Stimulated activated memory B cell treated with anti-CD40 and anti-IgM and Interleukin-4, amounts not matched to agents 10 μg/mL and 1 μg/mL and 100 μg/mL, for 72 hours (primary cell): Measurements from ENCODE around the gene MMP1.

Experiments
- ATAC-seq: fragments of 150-1000 bp; cut with Tn5 transposase; 2 replicates; pipeline ENCODE4 v1.10.0; 2021
- H3K27ac Mint-ChIP-seq: one replicate; pipeline ENCODE4 v1.8.0; 2022; ENCODE audit warnings: mild to moderate bottlenecking, mixed read lengths
- H3K27me3 Mint-ChIP-seq: one replicate; pipeline ENCODE4 v1.8.0; 2022; ENCODE audit warnings: mixed read lengths
- H3K36me3 Mint-ChIP-seq: one replicate; pipeline ENCODE4 v1.8.0; 2022; ENCODE audit warnings: mixed read lengths
- H3K4me1 Mint-ChIP-seq: one replicate; pipeline ENCODE4 v1.8.0; 2022; ENCODE audit warnings: mixed read lengths
- H3K4me3 Mint-ChIP-seq: one replicate; pipeline ENCODE4 v1.8.0; 2022; ENCODE audit warnings: mild to moderate bottlenecking, moderate library complexity, mixed read lengths
- H3K9me3 Mint-ChIP-seq: one replicate; pipeline ENCODE4 v1.8.0; 2022; ENCODE audit warnings: mixed read lengths

Gene MMP1

DNA sequence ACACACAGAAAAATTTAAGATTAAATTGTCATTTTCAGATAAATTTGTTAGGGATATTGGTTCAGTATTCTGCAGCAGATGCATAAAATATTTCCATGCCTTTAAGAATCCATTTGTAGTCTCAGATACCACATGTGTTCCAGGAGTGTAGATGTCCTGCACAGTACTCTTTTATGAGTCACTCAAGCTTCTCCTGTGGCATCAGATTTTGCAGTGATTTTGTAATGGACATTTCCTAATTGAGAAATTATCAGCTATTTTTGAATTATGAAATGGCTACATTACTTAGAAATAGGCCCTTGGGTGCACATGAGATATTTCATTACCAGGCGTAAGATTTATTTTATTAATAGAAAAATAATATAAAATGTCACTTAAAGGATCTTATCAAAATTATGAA, 26.6 kb upstream of the MMP1 start:
- Mint-ChIP-seq H3K36me3 (no peaks in the 10 kb centered on the region), H3K27ac (no peak overlapping the region), H3K4me3 (no peak overlapping the region), H3K4me1 (no peaks in the 10 kb centered on the region), H3K9me3 (no peaks in the 10 kb centered on the region), H3K27me3 (peaks cover under 1% of the 10 kb centered on the region)
- no peak for ATAC-seq

DNA sequence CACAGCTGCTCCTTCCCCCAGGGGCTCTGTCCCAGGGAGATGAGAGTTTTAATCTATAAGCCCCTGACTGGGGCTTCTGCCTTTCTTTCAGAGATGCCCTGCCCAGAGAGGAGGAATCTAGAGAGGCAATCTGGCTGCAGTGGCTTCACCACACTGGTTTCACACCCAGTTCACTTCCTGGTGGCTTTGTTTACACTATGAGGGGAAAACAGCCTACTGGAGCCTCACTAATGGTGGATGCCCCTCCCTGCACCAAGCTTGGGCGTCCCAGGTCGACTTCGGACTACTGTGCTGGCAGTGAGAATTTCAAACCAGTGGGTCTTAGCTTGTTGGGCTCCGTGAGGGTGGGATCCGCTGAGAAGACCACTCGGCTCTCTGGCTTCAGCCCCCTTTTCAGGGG, 21.5 kb upstream of the MMP1 start:
- peaks cover 23% of the 10 kb centered on the region for H3K9me3 Mint-ChIP-seq
- no peak overlapping the region for H3K4me3 Mint-ChIP-seq
- no peak overlapping the region for H3K27ac Mint-ChIP-seq
- no peaks in the 10 kb centered on the region for H3K4me1 Mint-ChIP-seq
- no peak for ATAC-seq
- no peaks in the 10 kb centered on the region for H3K36me3 Mint-ChIP-seq
- H3K27me3 Mint-ChIP-seq: peaks cover 10% of the 10 kb centered on the region

DNA sequence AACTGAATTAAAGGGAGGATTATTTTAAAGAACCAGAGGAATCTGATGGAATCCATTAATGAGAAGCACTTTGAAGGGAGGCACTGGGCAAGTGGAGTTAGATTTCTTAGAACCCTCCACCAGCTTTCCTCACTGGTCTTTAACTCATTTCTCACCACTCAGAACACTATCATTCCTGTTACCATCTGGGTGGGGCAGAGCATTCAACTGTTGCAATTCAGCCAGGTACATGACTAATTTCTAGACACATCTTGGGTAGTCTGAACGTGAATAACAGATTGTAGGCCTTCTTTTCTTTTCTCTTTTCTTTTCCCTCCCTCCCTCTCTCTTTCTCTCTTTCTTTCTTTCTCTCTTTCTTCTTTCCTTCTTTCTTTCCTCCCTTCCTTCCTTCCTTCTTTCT, 15.5 kb upstream of the MMP1 start:
- H3K27me3 Mint-ChIP-seq: peaks cover 20% of the 10 kb centered on the region
- no peaks in the 10 kb centered on the region for H3K4me1 Mint-ChIP-seq
- no peak overlapping the region for H3K27ac Mint-ChIP-seq
- peaks cover 26% of the 10 kb centered on the region for H3K9me3 Mint-ChIP-seq
- no peak for ATAC-seq
- H3K36me3 Mint-ChIP-seq: no peaks in the 10 kb centered on the region
- H3K4me3 Mint-ChIP-seq: no peak overlapping the region

DNA sequence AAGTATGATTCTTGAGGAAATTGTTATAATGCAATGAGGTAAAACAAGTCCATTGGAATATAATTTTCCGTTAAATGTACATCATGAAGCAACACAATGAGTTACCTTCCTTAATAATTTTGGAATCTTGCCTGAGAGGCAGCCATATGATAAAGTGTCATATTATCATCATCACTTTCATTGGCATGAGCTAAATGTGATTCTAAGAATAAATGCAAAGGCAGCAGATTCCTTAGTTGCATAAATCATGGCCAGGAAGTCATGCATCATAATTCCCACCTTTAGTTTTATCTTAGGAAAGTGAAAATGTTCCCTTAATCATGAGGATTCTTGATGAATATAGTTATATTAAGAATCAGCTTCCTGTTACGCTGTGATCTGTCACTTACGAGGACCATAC, 14.2 kb upstream of the MMP1 start:
- no peak overlapping the region for H3K4me3 Mint-ChIP-seq
- peaks cover 33% of the 10 kb centered on the region for H3K27me3 Mint-ChIP-seq
- H3K27ac Mint-ChIP-seq: no peak overlapping the region
- H3K36me3 Mint-ChIP-seq: no peaks in the 10 kb centered on the region
- peaks cover 17% of the 10 kb centered on the region for H3K9me3 Mint-ChIP-seq
- no peaks in the 10 kb centered on the region for H3K4me1 Mint-ChIP-seq
- ATAC-seq: no peak

DNA sequence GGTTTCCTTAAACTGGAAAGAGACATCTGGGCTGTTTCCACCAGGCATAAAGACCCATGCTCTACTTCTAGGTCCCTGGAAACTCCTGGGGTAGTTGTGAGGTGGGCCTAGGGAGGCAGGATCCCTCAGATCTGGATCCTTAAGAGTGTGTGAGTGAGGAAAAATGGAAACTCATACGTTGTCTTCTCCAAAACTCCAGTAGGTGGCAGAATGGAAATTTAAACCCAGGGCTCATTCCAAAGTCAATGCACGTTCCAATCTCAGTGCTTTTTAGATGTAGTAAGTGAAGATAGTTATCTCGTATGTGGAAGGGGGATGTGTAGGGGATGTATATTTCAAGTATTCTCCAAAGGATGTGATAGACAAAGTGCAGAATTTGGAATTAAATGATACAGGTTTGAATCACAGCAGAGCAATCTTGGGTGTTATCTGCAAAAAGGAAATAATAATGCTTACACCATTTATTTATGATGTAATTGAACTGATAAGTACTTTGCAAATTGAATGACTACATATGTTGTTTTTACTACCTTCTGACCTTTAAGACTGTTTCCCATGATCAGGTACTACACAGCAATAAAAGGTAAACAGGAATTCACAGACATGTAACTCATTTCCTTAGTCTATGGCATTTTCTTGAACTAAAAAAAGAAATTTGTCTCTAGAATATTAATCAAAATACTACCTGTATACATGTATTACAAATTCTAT, 13.1 kb upstream of the MMP1 start:
- H3K4me1 Mint-ChIP-seq: no peaks in the 10 kb centered on the region
- no peak overlapping the region for H3K27ac Mint-ChIP-seq
- no peak overlapping the region for H3K4me3 Mint-ChIP-seq
- H3K9me3 Mint-ChIP-seq: peaks cover 9% of the 10 kb centered on the region
- H3K36me3 Mint-ChIP-seq: no peaks in the 10 kb centered on the region
- no peak for ATAC-seq
- peaks cover 27% of the 10 kb centered on the region for H3K27me3 Mint-ChIP-seq

DNA sequence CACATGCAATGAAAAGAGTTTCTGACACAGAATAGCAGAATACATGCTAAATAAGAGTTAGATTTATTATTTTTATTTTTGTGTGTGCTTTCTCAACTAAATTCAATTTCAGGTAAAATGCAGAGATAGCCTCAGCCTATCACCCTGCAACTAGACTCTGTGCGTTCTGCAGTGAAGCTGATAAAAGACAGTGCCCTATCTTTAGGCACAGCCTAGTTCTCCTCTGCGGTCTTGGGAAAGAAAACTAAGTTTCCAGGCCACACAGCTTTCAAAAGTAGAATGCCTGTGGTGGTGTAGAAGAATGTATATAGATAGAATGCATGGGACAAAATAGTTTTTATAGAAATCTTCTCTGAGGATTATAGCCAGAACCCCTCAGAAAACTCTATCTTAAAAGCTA, 12.0 kb upstream of the MMP1 start:
- peaks cover 5% of the 10 kb centered on the region for H3K9me3 Mint-ChIP-seq
- no peak overlapping the region for H3K27ac Mint-ChIP-seq
- H3K4me1 Mint-ChIP-seq: no peaks in the 10 kb centered on the region
- H3K4me3 Mint-ChIP-seq: no peak overlapping the region
- no peaks in the 10 kb centered on the region for H3K36me3 Mint-ChIP-seq
- ATAC-seq: no peak
- peaks cover 35% of the 10 kb centered on the region for H3K27me3 Mint-ChIP-seq

DNA sequence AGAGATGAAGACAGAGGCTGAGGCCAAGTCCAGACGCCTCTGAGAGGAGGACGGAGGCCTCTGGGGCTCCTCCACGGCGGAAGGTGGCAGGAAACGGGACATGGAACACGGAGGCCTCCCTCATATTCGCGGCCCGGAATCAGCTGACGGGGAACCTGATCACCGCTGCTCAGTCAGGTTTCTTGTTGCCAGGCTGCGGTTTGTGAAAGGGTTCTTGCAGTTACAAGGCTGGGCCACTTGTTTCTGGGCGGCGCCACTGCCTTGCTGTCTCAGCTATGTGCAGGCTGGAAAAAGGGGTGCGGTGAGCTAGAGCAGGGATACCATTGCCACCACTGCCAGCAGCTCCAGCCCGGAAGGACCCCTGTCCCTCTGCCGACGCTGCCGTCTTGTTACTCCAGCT, 10.0 kb upstream of the MMP1 start:
- no peak overlapping the region for H3K4me3 Mint-ChIP-seq
- no peak overlapping the region for H3K27ac Mint-ChIP-seq
- H3K36me3 Mint-ChIP-seq: no peaks in the 10 kb centered on the region
- H3K4me1 Mint-ChIP-seq: no peaks in the 10 kb centered on the region
- H3K9me3 Mint-ChIP-seq: no peaks in the 10 kb centered on the region
- ATAC-seq: no peak
- H3K27me3 Mint-ChIP-seq: peaks cover 47% of the 10 kb centered on the region

DNA sequence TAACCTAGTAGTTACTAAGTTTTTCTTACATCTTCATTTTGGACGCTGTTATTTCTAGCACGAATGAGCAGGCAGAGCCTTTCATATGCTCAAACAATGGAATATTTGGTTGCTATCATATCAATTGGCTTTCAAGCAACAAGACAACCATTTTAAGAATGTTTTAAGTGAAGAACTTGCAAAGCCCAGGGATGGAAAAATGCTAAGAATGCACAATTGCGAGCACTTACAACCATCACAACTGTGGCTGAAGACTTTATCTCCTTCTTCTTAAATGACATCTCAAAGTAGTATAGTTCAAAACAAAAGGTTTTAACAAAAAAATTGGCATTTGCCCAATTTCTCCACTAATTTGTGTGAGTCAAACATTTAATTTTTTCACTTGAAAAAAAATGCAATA, 8.3 kb upstream of the MMP1 start:
- H3K4me1 Mint-ChIP-seq: no peaks in the 10 kb centered on the region
- no peak for ATAC-seq
- no peak overlapping the region for H3K27ac Mint-ChIP-seq
- no peak overlapping the region for H3K4me3 Mint-ChIP-seq
- no peaks in the 10 kb centered on the region for H3K36me3 Mint-ChIP-seq
- H3K9me3 Mint-ChIP-seq: no peaks in the 10 kb centered on the region
- H3K27me3 Mint-ChIP-seq: peaks cover 47% of the 10 kb centered on the region

DNA sequence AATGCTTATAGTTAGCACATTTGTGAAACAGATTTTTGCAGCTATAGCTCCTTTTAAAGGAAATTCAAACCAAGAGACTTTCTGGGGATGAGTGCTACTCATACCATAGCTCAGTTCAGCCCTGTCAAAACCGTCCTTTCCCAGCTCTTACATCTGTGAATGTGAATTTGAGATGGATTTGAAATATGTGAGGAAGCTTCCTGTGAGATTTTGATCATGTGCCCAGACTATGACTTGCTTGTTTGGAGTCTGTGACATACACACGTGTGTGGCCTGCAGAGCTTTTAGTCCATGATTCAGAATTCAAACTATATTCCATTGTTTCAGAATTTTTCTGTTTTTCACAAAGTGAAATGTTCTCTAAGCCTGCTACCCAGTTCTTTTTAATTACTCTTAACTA, 4.4 kb upstream of the MMP1 start:
- Mint-ChIP-seq H3K4me3 (no peak overlapping the region), H3K27ac (no peak overlapping the region), H3K27me3 (peaks cover 34% of the 10 kb centered on the region), H3K4me1 (no peaks in the 10 kb centered on the region), H3K36me3 (no peaks in the 10 kb centered on the region), H3K9me3 (no peaks in the 10 kb centered on the region)
- no peak for ATAC-seq

DNA sequence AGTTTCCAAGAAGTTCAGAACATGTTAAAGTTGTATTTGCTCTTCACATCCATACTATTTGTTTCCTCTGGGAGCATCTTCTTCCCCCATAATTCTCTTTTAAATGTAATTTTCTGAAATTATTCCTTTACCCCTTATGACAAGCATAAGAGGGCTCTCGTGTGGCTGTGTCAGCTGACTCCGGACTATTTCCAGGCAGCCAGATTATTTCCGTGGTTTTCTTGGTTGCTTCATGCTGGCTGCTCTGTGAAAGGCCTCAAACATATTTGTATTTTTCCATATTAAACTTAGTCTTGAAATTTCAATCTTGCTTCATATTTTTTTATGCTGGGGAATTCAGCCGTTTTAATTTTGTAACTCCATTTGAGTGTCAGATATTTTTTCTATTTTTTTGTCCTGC, 2.8 kb upstream of the MMP1 start:
- Mint-ChIP-seq H3K36me3 (no peaks in the 10 kb centered on the region), H3K9me3 (no peaks in the 10 kb centered on the region), H3K4me1 (no peaks in the 10 kb centered on the region), H3K4me3 (no peak overlapping the region), H3K27ac (no peak overlapping the region), H3K27me3 (peaks cover 25% of the 10 kb centered on the region)
- no peak for ATAC-seq

DNA sequence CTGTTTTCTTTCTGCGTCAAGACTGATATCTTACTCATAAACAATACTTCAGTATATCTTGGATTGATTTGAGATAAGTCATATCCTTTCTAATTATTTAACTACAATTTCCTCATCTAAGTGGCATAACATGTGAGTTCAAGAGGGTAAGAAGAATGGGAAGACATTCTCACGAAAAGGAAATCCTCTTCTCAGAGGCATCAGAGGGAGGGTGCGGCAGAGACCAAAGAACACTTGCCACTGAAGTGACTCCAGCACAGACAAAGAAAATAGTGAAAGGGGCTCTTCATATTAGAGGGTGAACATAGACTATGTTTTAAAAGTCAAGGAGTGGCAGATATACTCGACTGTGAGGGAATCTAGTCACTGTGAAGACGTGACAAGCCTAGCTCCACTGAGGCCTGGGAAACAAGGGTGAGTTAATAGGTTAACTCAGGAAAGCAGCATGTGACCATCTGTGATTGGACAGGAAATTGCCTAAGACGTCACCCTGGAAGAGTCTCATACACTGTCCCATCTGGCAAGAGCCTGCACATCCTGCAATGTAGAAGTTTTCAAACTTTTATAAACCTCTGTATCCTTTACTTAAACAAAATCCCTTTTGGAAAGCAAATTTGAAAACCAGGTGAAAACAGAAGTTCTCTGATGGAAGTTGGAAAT, 1.9 kb upstream of the MMP1 start:
- Mint-ChIP-seq H3K36me3 (no peaks in the 10 kb centered on the region), H3K4me3 (no peak overlapping the region), H3K27me3 (peaks cover 20% of the 10 kb centered on the region), H3K9me3 (no peaks in the 10 kb centered on the region), H3K4me1 (no peaks in the 10 kb centered on the region), H3K27ac (no peak overlapping the region)
- no peak for ATAC-seq

DNA sequence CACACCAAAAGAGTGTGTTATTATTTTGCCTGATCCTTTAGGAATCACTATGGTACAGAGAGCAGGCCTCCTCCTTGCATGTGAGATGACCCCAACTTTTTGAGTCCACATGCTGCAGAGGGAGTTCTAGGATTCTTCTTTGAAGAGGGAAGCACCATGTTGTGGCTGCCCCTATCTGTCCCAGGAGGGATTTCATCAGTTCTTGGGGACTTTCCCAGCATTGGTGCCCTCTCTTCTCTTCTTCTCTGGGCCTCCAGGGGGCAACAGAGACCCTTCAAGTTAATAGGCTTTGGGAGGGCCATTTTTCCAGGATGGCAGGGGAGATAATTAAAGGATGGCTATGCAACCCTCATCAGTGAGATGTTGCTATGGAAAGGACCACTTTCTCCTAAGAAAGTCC, 3.6 kb downstream of the MMP1 start:
- ATAC-seq: peak; percentile 62
- Mint-ChIP-seq H3K9me3 (no peaks in the 10 kb centered on the region), H3K4me3 (no peak overlapping the region), H3K4me1 (no peaks in the 10 kb centered on the region), H3K27ac (no peak overlapping the region), H3K27me3 (peaks cover 2% of the 10 kb centered on the region), H3K36me3 (no peaks in the 10 kb centered on the region)

DNA sequence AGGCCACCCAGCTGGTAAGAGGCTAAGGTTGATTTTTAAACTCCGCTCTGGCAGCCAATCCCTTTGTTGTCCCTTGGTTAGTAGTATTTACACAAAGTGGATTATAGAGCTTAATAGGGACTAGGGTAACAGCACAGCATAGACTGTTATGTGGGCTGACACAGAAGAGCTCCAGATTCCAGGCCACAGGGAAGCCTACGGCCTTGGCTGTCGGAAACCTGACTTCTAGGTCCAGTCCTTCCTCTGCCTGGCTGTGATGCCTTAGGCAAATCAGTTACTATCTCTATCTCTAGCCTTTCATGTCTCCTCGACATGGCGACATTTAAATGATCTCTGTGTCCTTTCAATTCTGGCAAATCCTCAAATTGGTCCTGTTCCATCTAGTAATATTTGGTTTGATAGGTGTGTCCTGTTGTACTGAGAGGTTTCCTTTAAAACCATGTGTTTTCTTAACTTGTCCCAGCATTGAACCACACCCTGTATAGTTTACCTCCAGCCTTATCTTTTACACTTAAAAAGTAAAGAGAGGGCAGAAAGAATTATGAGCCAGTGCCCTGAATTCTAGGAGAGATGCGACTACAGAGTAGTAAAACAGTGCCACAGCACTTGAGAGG, 4.2 kb downstream of the MMP1 start:
- no peaks in the 10 kb centered on the region for H3K36me3 Mint-ChIP-seq
- H3K9me3 Mint-ChIP-seq: no peaks in the 10 kb centered on the region
- no peaks in the 10 kb centered on the region for H3K4me1 Mint-ChIP-seq
- no peak overlapping the region for H3K4me3 Mint-ChIP-seq
- no peaks in the 10 kb centered on the region for H3K27me3 Mint-ChIP-seq
- no peak overlapping the region for H3K27ac Mint-ChIP-seq
- ATAC-seq: no peak

DNA sequence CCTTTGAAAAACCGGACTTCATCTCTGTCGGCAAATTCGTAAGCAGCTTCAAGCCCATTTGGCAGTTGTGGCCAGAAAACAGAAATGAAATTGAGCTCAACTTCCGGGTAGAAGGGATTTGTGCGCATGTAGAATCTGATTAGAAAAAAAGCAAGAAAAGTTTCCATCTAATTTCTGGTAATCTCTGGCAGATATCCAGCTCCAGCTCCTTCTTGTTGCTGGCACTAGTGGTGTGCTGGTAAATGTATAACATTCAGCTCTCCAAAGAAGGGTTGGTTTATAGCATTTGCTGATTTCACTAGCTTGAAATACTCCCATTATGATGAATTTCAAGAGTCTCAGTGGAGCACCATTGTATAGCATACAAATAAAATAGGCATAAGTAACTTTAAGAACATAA, 5.4 kb downstream of the MMP1 start:
- Mint-ChIP-seq H3K27me3 (no peaks in the 10 kb centered on the region), H3K27ac (no peak overlapping the region), H3K9me3 (no peaks in the 10 kb centered on the region), H3K4me3 (no peak overlapping the region), H3K4me1 (no peaks in the 10 kb centered on the region), H3K36me3 (no peaks in the 10 kb centered on the region)
- ATAC-seq: no peak

DNA sequence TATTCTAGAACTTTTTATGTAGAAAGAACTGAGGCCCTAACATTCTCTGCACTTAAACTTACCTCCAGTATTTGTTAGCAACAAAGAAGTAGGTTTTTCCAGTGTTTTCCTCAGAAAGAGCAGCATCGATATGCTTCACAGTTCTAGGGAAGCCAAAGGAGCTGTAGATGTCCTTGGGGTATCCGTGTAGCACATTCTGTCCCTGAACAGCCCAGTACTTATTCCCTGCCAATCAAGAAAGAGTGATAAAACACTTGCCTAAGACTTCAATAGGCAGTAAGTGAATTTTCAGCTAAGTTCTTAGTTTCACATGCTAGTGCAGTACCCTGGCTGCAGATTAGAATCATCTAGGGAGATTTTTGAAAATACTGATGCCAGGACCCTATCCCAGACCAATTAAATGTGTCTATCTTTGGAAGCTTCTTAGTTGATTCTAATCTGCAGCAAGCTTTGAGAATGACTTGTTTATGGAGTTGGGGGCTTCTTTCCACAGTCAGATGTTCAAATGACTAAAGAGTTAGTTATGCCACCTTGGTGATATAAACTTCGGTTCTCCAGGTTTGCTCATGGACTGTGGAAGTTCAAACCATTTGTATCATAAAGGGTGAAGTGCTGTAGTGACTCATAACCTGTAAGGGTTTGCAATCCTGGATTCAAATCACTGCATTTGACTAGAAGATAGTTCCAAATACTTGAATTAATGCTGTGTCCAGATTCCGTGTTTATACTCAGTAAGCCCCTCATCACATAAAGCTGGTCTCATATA, 6.5 kb downstream of the MMP1 start:
- Mint-ChIP-seq H3K4me3 (no peak overlapping the region), H3K9me3 (no peaks in the 10 kb centered on the region), H3K36me3 (no peaks in the 10 kb centered on the region), H3K27ac (no peak overlapping the region), H3K27me3 (no peaks in the 10 kb centered on the region), H3K4me1 (no peaks in the 10 kb centered on the region)
- ATAC-seq: no peak
